Neuronal stem cell (in vitro differentiated cells): ENCODE data around the gene SH3BP4.

Source experiments
- DNase-seq: peaks from one replicate; pipeline ENCODE4 v3.0.0-alpha.2; 2013; ENCODE audit warnings: low spot score
- H2AFZ ChIP-seq: one replicate; pipeline ENCODE4 v1.6.1; 2013; ENCODE audit warnings: mild to moderate bottlenecking, low read length, inconsistent platforms
- H2AK5ac ChIP-seq: 2 replicates; pipeline ENCODE4 v1.6.1; 2013; ENCODE audit warnings: low read depth, mild to moderate bottlenecking, inconsistent platforms, low read length, moderate library complexity, mixed read lengths
- H2BK120ac ChIP-seq: 2 replicates; pipeline ENCODE4 v1.6.1; 2013; ENCODE audit warnings: low read depth, mild to moderate bottlenecking, inconsistent platforms, low read length, moderate library complexity, mixed read lengths
- H2BK12ac ChIP-seq: one replicate; pipeline ENCODE4 v1.6.1; 2013; ENCODE audit warnings: low read length, inconsistent platforms
- H2BK15ac ChIP-seq: 2 replicates; pipeline ENCODE4 v1.6.1; 2013; ENCODE audit warnings: mild to moderate bottlenecking, low read length, inconsistent platforms, mixed read lengths
- H2BK5ac ChIP-seq: one replicate; pipeline ENCODE4 v1.6.1; 2013; ENCODE audit warnings: inconsistent platforms, mild to moderate bottlenecking, low read length, moderate library complexity
- H3K14ac ChIP-seq: one replicate; pipeline ENCODE4 v1.6.1; 2013; ENCODE audit warnings: low read length, inconsistent platforms
- H3K18ac ChIP-seq: 2 replicates; pipeline ENCODE4 v1.6.1; 2013; ENCODE audit warnings: low read length, inconsistent platforms
- H3K23ac ChIP-seq: 2 replicates; pipeline ENCODE4 v1.6.1; 2013; ENCODE audit warnings: low read depth, mild to moderate bottlenecking, mixed read lengths, low read length, inconsistent platforms; ENCODE audit not compliant: poor library complexity
- H3K27ac ChIP-seq: replicated peaks from 3 replicates; pipeline ENCODE4 v1.5.1; 2013; ENCODE audit warnings: low read length, inconsistent platforms
- H3K27me3 ChIP-seq, 3 experiments: 2 replicates each; pipeline ENCODE4 v1.6.1; 2013; ENCODE audit warnings: low read length in 3 of 3, mild to moderate bottlenecking in 2 of 3, inconsistent platforms in 1 of 3, low read depth in 1 of 3, mixed read lengths in 1 of 3, moderate library complexity in 1 of 3; ENCODE audit not compliant: control insufficient read depth in 3 of 3, insufficient read depth in 3 of 3
- H3K36me3 ChIP-seq, 2 donors: replicated peaks in 1 of 2; 2 replicates each; pipeline ENCODE4 v1.6.1; 2013; ENCODE audit warnings: low read length in 2 of 2; ENCODE audit not compliant: control insufficient read depth in 2 of 2, insufficient read depth in 2 of 2
- H3K4ac ChIP-seq: 2 replicates; pipeline ENCODE4 v1.6.1; 2013; ENCODE audit warnings: inconsistent platforms, mild to moderate bottlenecking, low read length, moderate library complexity
- H3K4me1 ChIP-seq, 2 donors: 1 replicate in 1 of 2; 2 replicates in 1 of 2; pipeline ENCODE4 v1.6.1; 2013; ENCODE audit warnings: low read length in 2 of 2, low read depth in 1 of 2; ENCODE audit not compliant: control insufficient read depth in 2 of 2, insufficient read depth in 1 of 2
- H3K4me2 ChIP-seq: one replicate; pipeline ENCODE4 v1.6.1; 2013; ENCODE audit warnings: mild to moderate bottlenecking, low read length, inconsistent platforms; ENCODE audit not compliant: insufficient read depth, poor library complexity, severe bottlenecking
- H3K4me3 ChIP-seq, 2 donors: 2 replicates each; pipeline ENCODE4 v1.5.1; 2013; ENCODE audit warnings: low read length in 2 of 2, mild to moderate bottlenecking in 2 of 2, inconsistent platforms in 1 of 2, moderate library complexity in 1 of 2
- H3K79me1 ChIP-seq: one replicate; pipeline ENCODE4 v1.6.1; 2013; ENCODE audit warnings: low read depth, mild to moderate bottlenecking, inconsistent platforms, low read length, moderate library complexity
- H3K9ac ChIP-seq: one replicate; pipeline ENCODE4 v1.6.1; 2013; ENCODE audit warnings: mild to moderate bottlenecking, low read depth, low read length, inconsistent platforms; ENCODE audit not compliant: poor library complexity
- H3K9me3 ChIP-seq, 2 donors: replicated peaks in 1 of 2; 2 replicates each; pipeline versions ENCODE3 to v1.6.1; 2013; ENCODE audit warnings: low read length in 2 of 2, mild to moderate bottlenecking in 2 of 2, inconsistent platforms in 1 of 2, low read depth in 1 of 2, mixed read lengths in 1 of 2, moderate library complexity in 1 of 2; ENCODE audit not compliant: control insufficient read depth in 2 of 2, insufficient read depth in 1 of 2
- H4K8ac ChIP-seq: one replicate; pipeline ENCODE4 v1.6.1; 2013; ENCODE audit warnings: low read depth, mild to moderate bottlenecking, inconsistent platforms, low read length, moderate library complexity
- H4K91ac ChIP-seq: one replicate; pipeline ENCODE4 v1.6.1; 2013; ENCODE audit warnings: low read length, low read depth, mild to moderate bottlenecking, inconsistent platforms; ENCODE audit not compliant: poor library complexity
- WGBS, 2 donors: extraction: QIAGEN DNeasy Blood & Tissue Kit; methylation state at CpG; one replicate each; pipeline ENCODE4 v1.1.7; 2013; ENCODE audit warnings: missing lambda C conversion rate in 2 of 2, mixed read lengths in 1 of 2; ENCODE audit not compliant: insufficient read length in 2 of 2, insufficient replicate concordance in 1 of 2; ENCODE audit errors: extremely low coverage in 2 of 2; 5-methylcytosine and 5-hydroxymethylcytosine counted together

The SH3BP4 gene

DNA sequence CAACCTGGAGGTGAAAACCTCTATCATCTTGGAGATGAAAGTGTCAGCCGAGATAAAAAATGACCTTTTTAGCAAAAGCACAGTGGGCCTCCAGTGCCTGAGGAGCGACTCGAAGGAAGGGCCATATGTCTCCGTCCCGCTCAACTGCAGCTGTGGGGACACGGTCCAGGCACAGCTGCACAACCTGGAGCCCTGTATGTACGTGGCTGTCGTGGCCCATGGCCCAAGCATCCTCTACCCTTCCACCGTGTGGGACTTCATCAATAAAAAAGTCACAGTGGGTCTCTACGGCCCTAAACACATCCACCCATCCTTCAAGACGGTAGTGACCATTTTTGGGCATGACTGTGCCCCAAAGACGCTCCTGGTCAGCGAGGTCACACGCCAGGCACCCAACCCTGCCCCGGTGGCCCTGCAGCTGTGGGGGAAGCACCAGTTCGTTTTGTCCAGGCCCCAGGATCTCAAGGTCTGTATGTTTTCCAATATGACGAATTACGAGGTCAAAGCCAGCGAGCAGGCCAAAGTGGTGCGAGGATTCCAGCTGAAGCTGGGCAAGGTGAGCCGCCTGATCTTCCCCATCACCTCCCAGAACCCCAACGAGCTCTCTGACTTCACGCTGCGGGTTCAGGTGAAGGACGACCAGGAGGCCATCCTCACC, 90.2 kb downstream of the SH3BP4 start:
- no peak overlapping the region for H3K27ac ChIP-seq
- no peak overlapping the region for H2BK15ac ChIP-seq
- H2AFZ ChIP-seq = no peak overlapping the region
- H3K23ac ChIP-seq = no peak overlapping the region
- H3K4ac ChIP-seq = no peak overlapping the region
- no peak overlapping the region for H2AK5ac ChIP-seq
- no peak overlapping the region for H3K4me2 ChIP-seq
- H3K36me3 ChIP-seq = peaks cover 46 to 94% of the 10 kb centered on the region in 2 donors
- H3K4me3 ChIP-seq = no peak overlapping the region
- peaks cover 0 to 2% of the 10 kb centered on the region in 2 donors for H3K9me3 ChIP-seq
- no CpG with 5 or more reads among the region's 25 CpGs for WGBS, 2 donors
- H3K18ac ChIP-seq = no peak overlapping the region
- H3K14ac ChIP-seq = no peak overlapping the region
- DNase-seq = no peak
- H2BK12ac ChIP-seq = no peak overlapping the region
- no peaks in the 10 kb centered on the region for H3K27me3 ChIP-seq
- H2BK5ac ChIP-seq = peak overlapping the region; percentile 45
- H3K4me1 ChIP-seq = peaks cover 0 to 3% of the 10 kb centered on the region in 2 donors
- no peak overlapping the region for H4K8ac ChIP-seq
- no peak overlapping the region for H2BK120ac ChIP-seq
- H3K79me1 ChIP-seq = peaks cover 13% of the 10 kb centered on the region
- H4K91ac ChIP-seq = no peak overlapping the region
- H3K9ac ChIP-seq = no peak overlapping the region

DNA sequence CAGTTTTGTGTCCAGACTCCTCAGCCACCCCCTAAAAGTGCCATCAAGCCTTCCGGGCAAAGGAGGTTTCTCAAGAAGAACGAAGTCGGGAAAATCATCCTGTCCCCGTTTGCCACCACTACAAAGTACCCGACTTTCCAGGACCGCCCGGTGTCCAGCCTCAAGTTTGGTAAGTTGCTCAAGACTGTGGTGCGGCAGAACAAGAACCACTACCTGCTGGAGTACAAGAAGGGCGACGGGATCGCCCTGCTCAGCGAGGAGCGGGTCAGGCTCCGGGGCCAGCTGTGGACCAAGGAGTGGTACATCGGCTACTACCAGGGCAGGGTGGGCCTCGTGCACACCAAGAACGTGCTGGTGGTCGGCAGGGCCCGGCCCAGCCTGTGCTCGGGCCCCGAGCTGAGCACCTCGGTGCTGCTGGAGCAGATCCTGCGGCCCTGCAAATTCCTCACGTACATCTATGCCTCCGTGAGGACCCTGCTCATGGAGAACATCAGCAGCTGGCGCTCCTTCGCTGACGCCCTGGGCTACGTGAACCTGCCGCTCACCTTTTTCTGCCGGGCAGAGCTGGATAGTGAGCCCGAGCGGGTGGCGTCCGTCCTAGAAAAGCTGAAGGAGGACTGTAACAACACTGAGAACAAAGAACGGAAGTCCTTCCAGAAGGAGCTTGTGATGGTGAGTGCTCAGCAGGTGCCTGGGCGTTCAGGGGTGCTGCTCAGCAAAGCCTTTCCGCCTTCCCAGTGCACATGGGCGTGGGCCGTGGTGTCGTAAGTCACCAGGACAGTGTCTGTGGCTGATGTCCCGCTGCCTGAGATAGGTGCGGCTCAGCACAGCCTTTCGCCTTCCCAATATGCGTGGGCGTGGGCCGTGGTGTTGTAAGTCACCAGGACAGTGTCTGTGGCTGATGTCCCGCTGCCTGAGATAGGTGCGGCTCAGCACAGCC, 91.0 kb downstream of the SH3BP4 start:
- H3K36me3 ChIP-seq = peaks cover 47 to 94% of the 10 kb centered on the region in 2 donors

GRCh38 chr2:235043762-235044500, 92.1 kb downstream of the SH3BP4 start:
- H3K4me2 ChIP-seq = no peak overlapping the region
- H3K23ac ChIP-seq = no peak overlapping the region
- no peak overlapping the region for H2AK5ac ChIP-seq
- no peak for DNase-seq
- peaks cover 11% of the 10 kb centered on the region for H3K79me1 ChIP-seq
- H4K91ac ChIP-seq = no peak overlapping the region
- no peak overlapping the region for H4K8ac ChIP-seq
- H2AFZ ChIP-seq = no peak overlapping the region
- H2BK15ac ChIP-seq = no peak overlapping the region
- no peak overlapping the region for H3K18ac ChIP-seq
- no peak overlapping the region for H2BK12ac ChIP-seq
- peaks cover 0 to 2% of the 10 kb centered on the region in 2 donors for H3K9me3 ChIP-seq
- WGBS, 2 donors = no CpG with 5 or more reads among the region's 22 CpGs
- no peak overlapping the region for H3K4me3 ChIP-seq
- H2BK120ac ChIP-seq = no peak overlapping the region
- H3K27me3 ChIP-seq = no peaks in the 10 kb centered on the region
- no peak overlapping the region for H3K27ac ChIP-seq
- H3K4me1 ChIP-seq = peaks cover 0 to 1% of the 10 kb centered on the region in 2 donors
- no peak overlapping the region for H3K14ac ChIP-seq
- H3K9ac ChIP-seq = no peak overlapping the region
- no peak overlapping the region for H2BK5ac ChIP-seq
- H3K4ac ChIP-seq = no peak overlapping the region
- peaks cover 45 to 97% of the 10 kb centered on the region in 2 donors for H3K36me3 ChIP-seq

More for the DNA sequence above, 91.0 kb downstream of the SH3BP4 start:
- no peak for DNase-seq
- WGBS, 2 donors = no CpG with 5 or more reads among the region's 49 CpGs
- H3K4me3 ChIP-seq = no peak overlapping the region
- peak overlapping the region; percentile 41 for H3K14ac ChIP-seq
- H2BK15ac ChIP-seq = no peak overlapping the region
- no peaks in the 10 kb centered on the region for H3K27me3 ChIP-seq
- H3K9me3 ChIP-seq = peaks cover 0 to 2% of the 10 kb centered on the region in 2 donors
- H4K91ac ChIP-seq = no peak overlapping the region
- H2BK120ac ChIP-seq = no peak overlapping the region
- H2AFZ ChIP-seq = no peak overlapping the region
- H3K23ac ChIP-seq = peak overlapping the region; percentile 45
- H3K4me2 ChIP-seq = no peak overlapping the region
- no peak overlapping the region for H2BK12ac ChIP-seq
- peak overlapping the region; percentile 10 for H3K9ac ChIP-seq
- no peak overlapping the region for H3K4ac ChIP-seq
- H3K27ac ChIP-seq = no peak overlapping the region
- H3K79me1 ChIP-seq = peaks cover 13% of the 10 kb centered on the region
- no peak overlapping the region for H3K18ac ChIP-seq
- no peak overlapping the region for H4K8ac ChIP-seq
- peaks cover 0 to 3% of the 10 kb centered on the region in 2 donors for H3K4me1 ChIP-seq
- no peak overlapping the region for H2AK5ac ChIP-seq
- H2BK5ac ChIP-seq = peak overlapping the region; percentile 45
